ENCODE results near the gene KRT86.
"Not testable (repeated sequence)": the region's sequence is repeated elsewhere in the genome, so short reads cannot be mapped to it uniquely, and the experiment has no call there.

Gene KRT86

GRCh38 chr12:52280796-52281560 is 6.5 kb downstream of the KRT86 start:
- Histone ChIP-seq H3K9ac (ENCODE audit: low read depth, low read length) (no peak overlapping the region), H3K4me3 (ENCODE audit: low read length) (no peak overlapping the region), H3K36me3 (ENCODE audit: insufficient read depth, low read depth, low read length) (no peaks in the 10 kb centered on the region)

GRCh38 chr12:52284562-52285171 is 10.2 kb downstream of the KRT86 start:
- Histone ChIP-seq H3K4me3 (ENCODE audit: low read length) (no peak overlapping the region), H3K4me1 (ENCODE audit: insufficient read depth, low read length) (no peaks in the 10 kb centered on the region), H3K9me3 (ENCODE audit: insufficient read depth, low read depth, low read length) (no peaks in the 10 kb centered on the region), H3K27ac (ENCODE audit: low read length) (no peak overlapping the region), H3K36me3 (ENCODE audit: insufficient read depth, low read depth, low read length) (no peaks in the 10 kb centered on the region), H3K9ac (ENCODE audit: low read depth, low read length) (no peak overlapping the region), H3K27me3 (ENCODE audit: insufficient read depth, low read length) (peaks cover under 1% of the 10 kb centered on the region; the same call in 1 of the 2 replicates)

More at GRCh38 chr12:52280796-52281560, 6.5 kb downstream of the KRT86 start:
- H3K9me3 ChIP-seq (ENCODE audit: insufficient read depth, low read depth, low read length) = no peaks in the 10 kb centered on the region
- no peaks in the 10 kb centered on the region for H3K4me1 ChIP-seq (ENCODE audit: insufficient read depth, low read length)
- peaks cover 33% of the 10 kb centered on the region for H3K27me3 ChIP-seq (ENCODE audit: insufficient read depth, low read length)
- H3K27ac ChIP-seq (ENCODE audit: low read length) = no peak overlapping the region

GRCh38 chr12:52285172-52285745 is 10.8 kb downstream of the KRT86 start:
- no peaks in the 10 kb centered on the region for H3K27me3 ChIP-seq (ENCODE audit: insufficient read depth, low read length)
- H3K27ac ChIP-seq (ENCODE audit: low read length) = no peak overlapping the region
- no peaks in the 10 kb centered on the region for H3K36me3 ChIP-seq (ENCODE audit: insufficient read depth, low read depth, low read length)
- no peaks in the 10 kb centered on the region for H3K9me3 ChIP-seq (ENCODE audit: insufficient read depth, low read depth, low read length)
- no peak overlapping the region for H3K9ac ChIP-seq (ENCODE audit: low read depth, low read length)
- H3K4me1 ChIP-seq (ENCODE audit: insufficient read depth, low read length) = no peaks in the 10 kb centered on the region
- no peak overlapping the region for H3K4me3 ChIP-seq (ENCODE audit: low read length)

GRCh38 chr12:52285851-52286530 is 11.5 kb downstream of the KRT86 start:
- Histone ChIP-seq H3K9ac (ENCODE audit: low read depth, low read length) (no peak overlapping the region), H3K27me3 (ENCODE audit: insufficient read depth, low read length) (no peaks in the 10 kb centered on the region), H3K27ac (ENCODE audit: low read length) (no peak overlapping the region), H3K36me3 (ENCODE audit: insufficient read depth, low read depth, low read length) (no peaks in the 10 kb centered on the region), H3K4me3 (ENCODE audit: low read length) (no peak overlapping the region), H3K4me1 (ENCODE audit: insufficient read depth, low read length) (no peaks in the 10 kb centered on the region), H3K9me3 (ENCODE audit: insufficient read depth, low read depth, low read length) (no peaks in the 10 kb centered on the region)

GRCh38 chr12:52286857-52287785 is 12.7 kb downstream of the KRT86 start:
- H3K27ac ChIP-seq (ENCODE audit: low read length); H3K4me3 ChIP-seq (ENCODE audit: low read length); H3K9ac ChIP-seq (ENCODE audit: low read depth, low read length); H3K27me3 ChIP-seq (ENCODE audit: insufficient read depth, low read length); H3K36me3 ChIP-seq (ENCODE audit: insufficient read depth, low read depth, low read length); H3K4me1 ChIP-seq (ENCODE audit: insufficient read depth, low read length); H3K9me3 ChIP-seq (ENCODE audit: insufficient read depth, low read depth, low read length): not testable (repeated sequence)

- H3K27me3 ChIP-seq (ENCODE audit: insufficient read depth, low read length); H3K27ac ChIP-seq (ENCODE audit: low read length); H3K36me3 ChIP-seq (ENCODE audit: insufficient read depth, low read depth, low read length); H3K9ac ChIP-seq (ENCODE audit: low read depth, low read length); H3K9me3 ChIP-seq (ENCODE audit: insufficient read depth, low read depth, low read length); H3K4me1 ChIP-seq (ENCODE audit: insufficient read depth, low read length); H3K4me3 ChIP-seq (ENCODE audit: low read length): not testable (repeated sequence)
Measured at GRCh38 chr12:52287816-52288805, 13.7 kb downstream of the KRT86 start.

GRCh38 chr12:52290483-52291134 is 16.2 kb downstream of the KRT86 start:
- not testable (repeated sequence) for H3K4me1 ChIP-seq (ENCODE audit: insufficient read depth, low read length); H3K4me3 ChIP-seq (ENCODE audit: low read length); H3K9me3 ChIP-seq (ENCODE audit: insufficient read depth, low read depth, low read length); H3K27me3 ChIP-seq (ENCODE audit: insufficient read depth, low read length); H3K27ac ChIP-seq (ENCODE audit: low read length); H3K9ac ChIP-seq (ENCODE audit: low read depth, low read length); H3K36me3 ChIP-seq (ENCODE audit: insufficient read depth, low read depth, low read length)

GRCh38 chr12:52291267-52291935 is 17.0 kb downstream of the KRT86 start, which contains the start of gene KRT81:
Gene KRT81 (minus strand): TSS chr12:52291534. CDS start chr12:52291465, 69 bp downstream.
- Histone ChIP-seq H3K9ac (ENCODE audit: low read depth, low read length) (no peak within 1 kb of the TSS), H3K27me3 (ENCODE audit: insufficient read depth, low read length) (peaks cover 9% of the 10 kb centered on the region), H3K9me3 (ENCODE audit: insufficient read depth, low read depth, low read length) (no peaks in the 10 kb centered on the region), H3K4me3 (ENCODE audit: low read length) (no peak within 1 kb of the TSS), H3K4me1 (ENCODE audit: insufficient read depth, low read length) (no peaks in the 10 kb centered on the region), H3K36me3 (ENCODE audit: insufficient read depth, low read depth, low read length) (no peaks in the 10 kb centered on the region), H3K27ac (ENCODE audit: low read length) (no peak within 1 kb of the TSS)

- H3K27ac ChIP-seq (ENCODE audit: low read length) = no peak overlapping the region
- H3K27me3 ChIP-seq (ENCODE audit: insufficient read depth, low read length) = peaks cover 27% of the 10 kb centered on the region
- no peaks in the 10 kb centered on the region for H3K36me3 ChIP-seq (ENCODE audit: insufficient read depth, low read depth, low read length)
- no peaks in the 10 kb centered on the region for H3K9me3 ChIP-seq (ENCODE audit: insufficient read depth, low read depth, low read length)
- H3K4me3 ChIP-seq (ENCODE audit: low read length) = no peak overlapping the region
- no peak overlapping the region for H3K9ac ChIP-seq (ENCODE audit: low read depth, low read length)
- H3K4me1 ChIP-seq (ENCODE audit: insufficient read depth, low read length) = no peaks in the 10 kb centered on the region
Measured at GRCh38 chr12:52293926-52294325, 19.5 kb downstream of the KRT86 start.

All from iPS-20b (cell line).